AG09319 (cell line): Measurements from ENCODE around the gene NFATC2.

Experiments used
- DNase-seq: peaks from one replicate; pipeline ENCODE4 v3.0.0-alpha.2; 2010; ENCODE audit warnings: low read depth; ENCODE audit errors: extremely low read depth
- TF ChIP-seq, protein P1 (sequence below): IDR thresholded peaks from 2 replicates; pipeline ENCODE4 v1.5.1; 2011; ENCODE audit warnings: low read depth, mild to moderate bottlenecking, inconsistent platforms, low read length, moderate library complexity

The NFATC2 gene

DNA sequence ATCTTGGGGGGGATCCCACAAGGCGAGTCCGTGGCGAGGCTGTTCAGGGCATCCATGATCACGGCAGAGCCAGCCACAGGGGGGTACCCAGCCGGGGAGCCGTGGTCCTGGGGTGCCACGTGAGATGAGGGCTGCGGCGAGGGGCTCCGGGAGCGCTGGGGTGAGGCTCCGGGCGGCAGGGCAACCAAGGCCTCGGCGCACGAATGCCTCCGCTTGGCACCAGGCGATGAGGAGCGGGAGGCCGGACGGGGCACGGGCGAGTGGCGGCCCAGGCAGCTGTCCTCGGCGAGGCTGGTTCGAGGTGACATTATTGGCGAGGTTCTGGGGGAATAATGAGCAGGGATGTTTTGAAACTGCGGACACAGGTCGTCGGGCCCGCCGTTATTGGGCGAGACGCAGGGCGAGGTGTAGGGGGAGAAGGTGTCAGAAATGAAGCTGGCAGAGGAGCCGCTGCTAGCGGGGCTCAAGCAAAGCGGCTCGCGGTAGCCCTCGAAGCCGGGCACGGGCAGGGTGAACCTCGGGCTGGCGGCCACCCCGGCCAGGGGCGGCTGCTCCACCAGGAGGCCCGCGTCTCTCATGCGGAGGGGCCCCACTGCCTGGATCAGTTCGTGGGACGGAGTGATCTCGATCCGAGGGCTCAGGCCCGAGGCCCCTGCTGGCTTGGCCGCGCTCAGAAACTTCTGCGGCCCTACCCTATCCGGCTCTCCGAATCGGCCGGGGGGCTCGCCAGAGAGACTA lies 19.1 kb downstream of the NFATC2 start:
- TF ChIP-seq, protein P1, sequence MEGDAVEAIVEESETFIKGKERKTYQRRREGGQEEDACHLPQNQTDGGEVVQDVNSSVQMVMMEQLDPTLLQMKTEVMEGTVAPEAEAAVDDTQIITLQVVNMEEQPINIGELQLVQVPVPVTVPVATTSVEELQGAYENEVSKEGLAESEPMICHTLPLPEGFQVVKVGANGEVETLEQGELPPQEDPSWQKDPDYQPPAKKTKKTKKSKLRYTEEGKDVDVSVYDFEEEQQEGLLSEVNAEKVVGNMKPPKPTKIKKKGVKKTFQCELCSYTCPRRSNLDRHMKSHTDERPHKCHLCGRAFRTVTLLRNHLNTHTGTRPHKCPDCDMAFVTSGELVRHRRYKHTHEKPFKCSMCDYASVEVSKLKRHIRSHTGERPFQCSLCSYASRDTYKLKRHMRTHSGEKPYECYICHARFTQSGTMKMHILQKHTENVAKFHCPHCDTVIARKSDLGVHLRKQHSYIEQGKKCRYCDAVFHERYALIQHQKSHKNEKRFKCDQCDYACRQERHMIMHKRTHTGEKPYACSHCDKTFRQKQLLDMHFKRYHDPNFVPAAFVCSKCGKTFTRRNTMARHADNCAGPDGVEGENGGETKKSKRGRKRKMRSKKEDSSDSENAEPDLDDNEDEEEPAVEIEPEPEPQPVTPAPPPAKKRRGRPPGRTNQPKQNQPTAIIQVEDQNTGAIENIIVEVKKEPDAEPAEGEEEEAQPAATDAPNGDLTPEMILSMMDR, result no peak
- no peak for DNase-seq

DNA sequence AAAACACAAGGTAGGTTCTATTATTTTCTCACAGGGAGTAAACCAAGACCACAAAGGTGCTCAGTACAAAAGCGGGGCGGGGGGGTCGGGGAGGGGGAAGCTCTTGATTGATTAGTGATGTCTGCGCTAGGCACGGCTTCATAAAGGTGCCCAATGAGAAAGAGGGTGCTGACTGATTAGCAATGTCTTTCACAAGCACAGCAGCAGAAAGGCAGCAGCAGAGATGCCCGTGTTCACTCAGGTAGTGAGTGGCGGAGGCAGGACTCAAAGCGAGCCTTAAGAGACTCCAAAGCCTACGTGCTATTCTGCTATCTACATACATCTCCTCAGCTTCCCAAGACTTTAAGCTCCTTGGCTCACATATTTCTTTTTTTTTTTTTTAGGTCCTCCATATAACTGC lies 20.3 kb downstream of the NFATC2 start:
- DNase-seq, result no peak
- TF ChIP-seq, protein P1, result no peak

- TF ChIP-seq, protein P1, result no peak
Measured at GRCh38 chr20:51517839-51518238, 24.7 kb downstream of the NFATC2 start.

GRCh38 chr20:51516855-51517254 lies 25.7 kb downstream of the NFATC2 start:
- TF ChIP-seq, protein P1, result no peak
- no peak for DNase-seq

More at GRCh38 chr20:51517839-51518238, 24.7 kb downstream of the NFATC2 start:
- no peak for DNase-seq

DNA sequence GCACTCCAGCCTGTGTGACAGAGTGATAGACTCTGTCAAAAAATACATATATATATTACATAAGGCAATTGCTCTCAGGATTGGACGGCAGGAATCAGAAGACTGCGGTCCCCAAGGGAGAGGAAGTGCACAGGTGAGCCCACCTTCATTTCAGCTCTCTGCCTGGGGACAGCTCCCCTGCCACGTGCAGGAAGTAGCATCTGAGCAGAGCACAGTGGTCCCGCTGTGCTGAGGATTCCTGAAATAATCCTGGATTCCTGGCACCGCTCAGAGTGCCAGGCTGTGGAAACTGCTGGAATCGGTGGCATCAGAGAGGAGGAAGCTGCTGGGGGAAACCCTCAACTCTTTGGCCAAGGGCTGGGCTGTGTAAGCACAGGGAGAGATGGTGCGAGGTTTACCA lies 27.7 kb downstream of the NFATC2 start:
- no peak for DNase-seq
- TF ChIP-seq, protein P1, result no peak

DNA sequence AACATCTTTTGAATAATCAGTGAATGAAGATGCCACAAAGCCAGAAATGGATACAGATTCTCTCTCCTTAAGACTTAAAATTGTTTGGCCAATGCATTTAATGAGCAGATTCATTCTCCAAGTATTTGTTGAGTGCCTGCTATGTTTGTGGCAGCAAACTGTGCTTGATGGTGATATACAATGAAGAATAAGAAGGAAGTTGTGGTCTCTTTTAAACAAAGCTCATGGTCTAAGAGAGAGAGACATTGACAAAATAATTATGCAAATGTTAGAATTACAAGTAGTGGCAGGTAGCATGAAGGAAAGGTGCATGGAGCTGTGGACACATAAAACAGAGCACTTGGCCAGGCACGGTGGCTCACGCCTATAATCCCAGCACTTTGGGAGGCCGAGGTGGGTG lies 28.3 kb downstream of the NFATC2 start:
- DNase-seq, result no peak
- TF ChIP-seq, protein P1, result no peak

DNA sequence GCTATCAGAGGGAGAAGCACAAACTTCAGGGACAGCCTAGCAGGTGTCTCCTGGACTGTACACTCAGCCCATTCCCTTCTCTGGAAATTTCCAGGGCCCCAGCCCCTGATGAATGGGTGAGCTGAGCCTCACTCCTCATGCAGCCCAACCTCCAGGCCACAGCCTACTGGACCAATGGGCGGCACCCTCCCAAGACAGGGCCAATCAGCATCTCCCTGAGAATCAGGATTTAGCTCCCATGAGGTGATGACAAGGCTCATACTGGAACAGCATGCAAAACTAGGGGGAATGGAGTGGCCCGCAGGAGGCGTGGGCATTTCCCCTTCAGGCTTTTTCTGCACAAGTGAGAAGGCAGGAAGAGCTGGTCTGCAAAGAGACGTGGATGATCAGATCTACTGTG lies 29.0 kb downstream of the NFATC2 start:
- TF ChIP-seq, protein P1, result no peak
- no peak for DNase-seq
